IPS-20b (cell line): ENCODE results near the gene KLHL26.
"Not testable (repeated sequence)": the region's sequence is repeated elsewhere in the genome, so short reads cannot be mapped to it uniquely, and the experiment has no call there.

ENCODE experiments used
- H3K27ac ChIP-seq: one replicate; pipeline ENCODE4 v1.5.1; 2013; ENCODE audit warnings: low read length
- H3K27me3 ChIP-seq: 2 replicates; pipeline ENCODE4 v1.6.1; 2013; ENCODE audit warnings: mild to moderate bottlenecking, low read length, inconsistent platforms; ENCODE audit not compliant: insufficient read depth
- H3K36me3 ChIP-seq: 2 replicates; pipeline ENCODE4 v1.6.1; 2013; ENCODE audit warnings: low read depth, mild to moderate bottlenecking, inconsistent platforms, low read length, moderate library complexity; ENCODE audit not compliant: insufficient read depth
- H3K4me1 ChIP-seq: 2 replicates; pipeline ENCODE4 v1.6.1; 2013; ENCODE audit warnings: mild to moderate bottlenecking, control low read depth, inconsistent platforms, low read length, moderate library complexity; ENCODE audit not compliant: insufficient read depth
- H3K4me3 ChIP-seq: 2 replicates; pipeline ENCODE4 v1.5.1; 2013; ENCODE audit warnings: mild to moderate bottlenecking, low read length, inconsistent platforms
- H3K9ac ChIP-seq: 2 replicates; pipeline ENCODE4 v1.6.1; 2013; ENCODE audit warnings: low read depth, mild to moderate bottlenecking, inconsistent platforms, low read length, moderate library complexity
- H3K9me3 ChIP-seq: 2 replicates; pipeline ENCODE4 v1.6.1; 2013; ENCODE audit warnings: mild to moderate bottlenecking, low read depth, low read length, inconsistent platforms; ENCODE audit not compliant: insufficient read depth

KLHL26 gene

GRCh38 chr19:18594096-18594823 lies 42.6 kb upstream of the KLHL26 start:
- H3K9me3 ChIP-seq, result no peaks in the 10 kb centered on the region
- peak overlapping the region; percentile 68 for H3K9ac ChIP-seq
- H3K27ac ChIP-seq, result no peak overlapping the region
- H3K4me1 ChIP-seq, result peaks cover 14% of the 10 kb centered on the region; the same call in 1 of the 2 replicates
- peaks cover 33% of the 10 kb centered on the region for H3K27me3 ChIP-seq
- peaks cover 4% of the 10 kb centered on the region; the same call in 1 of the 2 replicates for H3K36me3 ChIP-seq
- H3K4me3 ChIP-seq, result peak overlapping the region; percentile 66

- Histone ChIP-seq H3K4me3 (peak overlapping the region; percentile 66), H3K36me3 (peaks cover 4% of the 10 kb centered on the region; the same call in 1 of the 2 replicates), H3K4me1 (peaks cover 14% of the 10 kb centered on the region; the same call in 1 of the 2 replicates), H3K9me3 (no peaks in the 10 kb centered on the region), H3K27me3 (peaks cover 39% of the 10 kb centered on the region), H3K9ac (peak overlapping the region; percentile 68; the same call in 1 of the 2 replicates), H3K27ac (no peak overlapping the region)
Observed at GRCh38 chr19:18594824-18595373, 41.9 kb upstream of the KLHL26 start.

- peaks cover 42% of the 10 kb centered on the region for H3K27me3 ChIP-seq
- peaks cover 4% of the 10 kb centered on the region; the same call in 1 of the 2 replicates for H3K36me3 ChIP-seq
- no peak overlapping the region for H3K27ac ChIP-seq
- H3K4me3 ChIP-seq, result no peak overlapping the region
- no peaks in the 10 kb centered on the region for H3K9me3 ChIP-seq
- H3K9ac ChIP-seq, result no peak overlapping the region
- peaks cover 14% of the 10 kb centered on the region; the same call in 1 of the 2 replicates for H3K4me1 ChIP-seq
Observed at GRCh38 chr19:18595475-18595874, 41.4 kb upstream of the KLHL26 start.

GRCh38 chr19:18596752-18597157 lies 40.1 kb upstream of the KLHL26 start:
- H3K27me3 ChIP-seq, result peaks cover 54% of the 10 kb centered on the region
- no peak overlapping the region for H3K27ac ChIP-seq
- H3K4me3 ChIP-seq, result no peak overlapping the region
- H3K9me3 ChIP-seq, result no peaks in the 10 kb centered on the region
- no peak overlapping the region for H3K9ac ChIP-seq
- no peaks in the 10 kb centered on the region for H3K36me3 ChIP-seq
- peaks cover 12% of the 10 kb centered on the region; the same call in 1 of the 2 replicates for H3K4me1 ChIP-seq

- Histone ChIP-seq H3K27me3 (peaks cover 66% of the 10 kb centered on the region), H3K36me3 (no peaks in the 10 kb centered on the region), H3K9ac (no peak overlapping the region), H3K4me3 (no peak overlapping the region), H3K9me3 (no peaks in the 10 kb centered on the region), H3K4me1 (peaks cover 12% of the 10 kb centered on the region; the same call in 1 of the 2 replicates), H3K27ac (no peak overlapping the region)
Observed at GRCh38 chr19:18597809-18598660, 38.8 kb upstream of the KLHL26 start.

- Histone ChIP-seq H3K27me3 (peaks cover 81% of the 10 kb centered on the region), H3K9ac (no peak overlapping the region), H3K4me3 (no peak overlapping the region), H3K4me1 (peaks cover 12% of the 10 kb centered on the region; the same call in 1 of the 2 replicates), H3K9me3 (no peaks in the 10 kb centered on the region), H3K36me3 (no peaks in the 10 kb centered on the region), H3K27ac (no peak overlapping the region)
Observed at GRCh38 chr19:18599485-18599884, 37.3 kb upstream of the KLHL26 start.

GRCh38 chr19:18600692-18601397 lies 36.0 kb upstream of the KLHL26 start:
- not testable (repeated sequence) for H3K27ac ChIP-seq, H3K9me3 ChIP-seq, H3K9ac ChIP-seq, H3K4me1 ChIP-seq, H3K4me3 ChIP-seq, H3K36me3 ChIP-seq
- peaks cover 82% of the 10 kb centered on the region for H3K27me3 ChIP-seq

GRCh38 chr19:18601875-18602274 lies 35.0 kb upstream of the KLHL26 start:
- H3K27ac ChIP-seq, result no peak overlapping the region
- H3K4me3 ChIP-seq, result no peak overlapping the region
- H3K36me3 ChIP-seq, result no peaks in the 10 kb centered on the region
- peaks cover 82% of the 10 kb centered on the region for H3K27me3 ChIP-seq
- H3K9me3 ChIP-seq, result no peaks in the 10 kb centered on the region
- no peak overlapping the region for H3K9ac ChIP-seq
- peaks cover 5% of the 10 kb centered on the region; the same call in 1 of the 2 replicates for H3K4me1 ChIP-seq

- H3K36me3 ChIP-seq, result no peaks in the 10 kb centered on the region
- no peaks in the 10 kb centered on the region for H3K9me3 ChIP-seq
- peak overlapping the region; percentile 42; the same call in 1 of the 2 replicates for H3K4me3 ChIP-seq
- peaks cover 12% of the 10 kb centered on the region; the same call in 1 of the 2 replicates for H3K4me1 ChIP-seq
- no peak overlapping the region for H3K9ac ChIP-seq
- peaks cover 93% of the 10 kb centered on the region for H3K27me3 ChIP-seq
- H3K27ac ChIP-seq, result no peak overlapping the region
Observed at GRCh38 chr19:18603255-18603957, 33.4 kb upstream of the KLHL26 start.

- Histone ChIP-seq H3K4me3 (no peak overlapping the region; the same call in 1 of the 2 replicates), H3K9me3 (no peaks in the 10 kb centered on the region), H3K4me1 (peaks cover 12% of the 10 kb centered on the region; the same call in 1 of the 2 replicates), H3K9ac (no peak overlapping the region), H3K27me3 (peaks cover 93% of the 10 kb centered on the region), H3K36me3 (no peaks in the 10 kb centered on the region), H3K27ac (no peak overlapping the region)
Observed at GRCh38 chr19:18603958-18604819, 32.6 kb upstream of the KLHL26 start.
